DND-41 (cell line): ENCODE data around the gene KRT32.

Source experiments
- EZH2 ChIP-seq: IDR thresholded peaks from 3 replicates; pipeline ENCODE4 v1.6.1; 2012; ENCODE audit warnings: borderline replicate concordance, low read depth, mild to moderate bottlenecking, moderate library complexity, low read length, inconsistent platforms; ENCODE audit not compliant: severe bottlenecking
- TF ChIP-seq, protein P1 (sequence below): IDR thresholded peaks from 2 replicates; pipeline ENCODE4 v1.5.1; 2012; ENCODE audit warnings: borderline replicate concordance, low read length, moderate library complexity, mild to moderate bottlenecking; ENCODE audit not compliant: poor library complexity, severe bottlenecking; ENCODE audit errors: extremely low read depth

DNA sequence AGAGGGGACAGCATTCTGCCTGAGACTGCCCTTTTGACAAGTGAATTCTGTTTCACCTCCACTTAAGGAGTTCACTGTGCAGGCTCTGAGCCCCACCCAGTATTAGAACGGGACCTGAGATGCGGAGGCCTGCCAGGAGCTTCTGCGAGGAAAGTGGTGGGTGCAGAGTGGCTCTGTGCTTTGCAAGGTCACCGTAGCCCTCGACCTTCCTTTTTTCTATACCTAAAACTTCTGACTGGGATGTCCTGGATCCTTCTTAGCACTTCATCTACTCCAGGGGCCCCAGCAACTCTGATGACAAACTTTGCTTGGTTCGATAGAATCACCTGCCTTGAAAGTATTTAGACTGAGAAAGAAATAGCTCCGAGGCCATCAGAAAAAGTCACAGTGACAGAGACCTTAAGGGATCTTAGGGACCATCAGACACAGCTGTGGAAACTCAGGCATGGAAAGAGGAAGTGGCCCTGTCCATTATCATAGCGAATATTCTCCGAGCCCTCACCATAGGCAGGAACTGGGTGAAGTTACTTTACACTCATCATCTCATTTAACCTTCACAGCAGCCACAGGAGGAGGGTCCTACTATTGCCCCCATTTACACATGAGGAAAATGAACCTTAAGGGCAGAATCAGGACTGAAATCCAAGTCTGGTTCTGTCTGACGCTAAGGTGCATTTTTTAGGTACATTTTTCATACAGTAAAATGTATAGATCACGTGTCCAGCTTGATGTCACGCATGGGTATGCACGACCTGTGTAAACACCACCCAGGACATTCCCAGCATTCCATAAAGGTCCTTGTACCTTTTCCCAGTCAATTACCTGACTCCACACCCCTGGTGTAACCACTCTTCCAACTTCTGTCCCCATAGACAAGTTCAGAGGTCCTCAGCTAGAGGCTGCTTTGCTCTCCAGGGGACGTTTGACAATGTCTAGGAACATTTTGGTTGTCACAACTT is 38.9 kb upstream of the KRT32 start:
- no peak for TF ChIP-seq EZH2
- TF ChIP-seq, protein P1, sequence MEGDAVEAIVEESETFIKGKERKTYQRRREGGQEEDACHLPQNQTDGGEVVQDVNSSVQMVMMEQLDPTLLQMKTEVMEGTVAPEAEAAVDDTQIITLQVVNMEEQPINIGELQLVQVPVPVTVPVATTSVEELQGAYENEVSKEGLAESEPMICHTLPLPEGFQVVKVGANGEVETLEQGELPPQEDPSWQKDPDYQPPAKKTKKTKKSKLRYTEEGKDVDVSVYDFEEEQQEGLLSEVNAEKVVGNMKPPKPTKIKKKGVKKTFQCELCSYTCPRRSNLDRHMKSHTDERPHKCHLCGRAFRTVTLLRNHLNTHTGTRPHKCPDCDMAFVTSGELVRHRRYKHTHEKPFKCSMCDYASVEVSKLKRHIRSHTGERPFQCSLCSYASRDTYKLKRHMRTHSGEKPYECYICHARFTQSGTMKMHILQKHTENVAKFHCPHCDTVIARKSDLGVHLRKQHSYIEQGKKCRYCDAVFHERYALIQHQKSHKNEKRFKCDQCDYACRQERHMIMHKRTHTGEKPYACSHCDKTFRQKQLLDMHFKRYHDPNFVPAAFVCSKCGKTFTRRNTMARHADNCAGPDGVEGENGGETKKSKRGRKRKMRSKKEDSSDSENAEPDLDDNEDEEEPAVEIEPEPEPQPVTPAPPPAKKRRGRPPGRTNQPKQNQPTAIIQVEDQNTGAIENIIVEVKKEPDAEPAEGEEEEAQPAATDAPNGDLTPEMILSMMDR = no peak
